GM19372 (cell line): ENCODE measurements around the gene PBX3.
A peak's percentile ranks its signal among the peaks of the same experiment; 100 is the strongest.

Experiments used
- ATAC-seq: cut with Tn5 transposase; IDR thresholded peaks from one replicate; pipeline ENCODE4 v1.9.1; 2021; ENCODE audit warnings: mild to moderate bottlenecking, low read depth, moderate library complexity; ENCODE audit not compliant: unreplicated experiment

Gene PBX3

DNA sequence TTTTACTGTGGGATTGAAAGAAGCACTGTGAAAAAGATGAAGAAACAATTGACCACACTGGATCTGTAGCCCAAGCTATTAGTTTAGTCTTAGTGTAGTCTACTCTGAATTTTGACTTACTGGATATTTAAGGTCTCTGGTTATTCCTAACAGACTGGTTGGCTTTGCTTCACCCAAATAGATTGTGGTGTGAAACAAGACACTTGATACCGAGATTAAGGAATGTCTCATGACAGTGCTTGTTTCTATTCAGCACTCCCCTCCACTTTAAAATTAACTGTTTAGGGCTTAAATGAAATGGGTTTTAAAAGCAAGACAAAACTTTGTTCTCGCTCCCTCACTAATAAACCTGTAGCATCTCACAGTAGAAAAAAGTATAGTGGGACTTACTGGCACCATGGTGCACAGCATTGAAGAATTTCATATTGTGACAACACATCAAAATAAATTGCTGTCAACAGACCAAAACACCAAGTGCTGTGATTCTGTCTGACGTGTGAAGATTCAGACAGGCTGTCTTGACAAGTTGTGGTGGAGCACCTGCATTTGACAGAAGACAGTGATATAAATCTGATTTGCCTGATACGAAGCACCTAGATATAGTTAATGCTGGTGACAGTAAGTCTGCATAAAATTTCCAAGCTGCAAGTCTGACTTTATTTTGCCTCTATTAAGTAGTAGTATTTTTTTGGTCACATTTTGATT, 73.1 kb downstream of the PBX3 start:
- ATAC-seq: no peak

DNA sequence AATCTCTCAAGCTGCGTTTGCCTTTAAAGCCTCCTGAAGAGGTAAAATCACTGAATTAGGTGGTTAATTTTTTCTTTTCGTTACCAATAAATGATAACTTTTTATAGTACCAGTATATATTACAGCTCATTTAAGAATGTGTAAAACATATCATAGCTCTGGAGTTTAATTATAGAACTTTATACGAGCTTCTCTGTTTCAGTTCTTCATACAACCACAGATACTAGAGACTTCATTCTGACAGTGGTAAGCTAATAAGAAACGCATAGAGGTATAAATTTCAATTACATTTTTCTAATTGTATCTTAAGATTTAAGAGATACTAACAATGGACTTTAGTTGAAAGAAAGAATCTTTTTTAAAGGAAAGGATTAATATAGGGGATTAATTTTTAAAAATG, 73.9 kb downstream of the PBX3 start:
- ATAC-seq: peak; percentile 58

DNA sequence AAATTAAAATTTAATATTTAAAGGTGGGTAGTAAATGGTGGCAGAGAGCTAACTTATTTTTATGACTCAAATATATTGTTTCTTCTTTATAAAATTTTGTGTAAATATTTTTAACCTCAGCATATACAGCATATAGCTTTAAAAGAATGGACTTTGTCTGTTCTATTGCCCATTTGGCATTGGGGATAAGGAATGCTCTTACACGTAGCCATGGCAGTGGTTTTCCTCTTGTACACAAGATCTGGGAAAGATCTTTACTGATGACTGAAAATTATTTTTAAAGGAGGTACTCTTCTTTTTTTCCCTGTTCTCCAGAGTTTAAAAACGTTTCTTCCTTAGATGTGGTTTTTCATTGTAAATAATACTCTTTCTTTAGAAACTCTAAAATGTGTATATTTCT, 75.0 kb downstream of the PBX3 start:
- ATAC-seq: no peak

DNA sequence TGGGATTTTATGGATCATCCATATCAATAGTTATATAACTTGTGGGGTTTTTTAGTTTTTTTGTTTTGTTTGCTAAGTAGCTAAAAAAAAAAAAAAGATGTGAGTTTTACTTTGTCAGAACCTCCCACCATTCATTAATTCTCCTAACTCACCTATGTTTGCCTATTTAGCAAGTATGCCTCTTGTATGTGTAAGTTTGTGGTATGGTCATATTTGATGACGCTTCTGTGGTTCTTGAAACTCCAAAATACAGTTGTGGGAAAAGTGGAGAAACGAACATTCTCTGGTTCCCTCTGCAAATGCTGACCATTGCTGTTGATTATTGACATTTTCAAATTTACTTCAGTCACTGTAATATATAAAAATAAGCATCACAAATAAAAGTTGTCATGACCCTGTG, 75.7 kb downstream of the PBX3 start:
- ATAC-seq: no peak

DNA sequence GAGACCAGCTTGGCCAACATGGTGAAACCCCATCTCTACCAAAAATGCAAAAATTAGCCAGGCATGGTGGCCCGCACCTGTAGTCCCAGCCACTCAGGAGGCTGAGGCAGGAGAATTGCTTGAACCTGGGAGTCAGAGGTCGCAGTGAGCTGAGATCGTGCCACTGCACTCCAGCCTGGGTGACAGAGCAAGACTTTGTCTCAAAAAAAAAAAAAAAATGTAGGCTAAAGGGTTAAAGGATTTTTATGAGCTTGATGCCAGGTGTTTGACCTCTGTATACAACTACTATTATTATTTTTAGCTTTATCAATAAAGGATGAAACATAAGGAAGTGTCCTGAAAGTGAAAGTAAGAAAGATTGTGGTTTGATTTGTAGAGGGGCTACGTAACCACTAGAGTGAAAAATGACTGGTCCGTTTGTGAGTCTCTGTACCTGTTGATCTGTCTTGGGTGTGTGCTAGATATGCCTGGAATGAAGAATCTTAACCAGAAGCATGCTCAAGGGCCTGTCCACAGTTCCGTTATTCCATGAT, 76.8 kb downstream of the PBX3 start:
- peak; percentile 55 for ATAC-seq

DNA sequence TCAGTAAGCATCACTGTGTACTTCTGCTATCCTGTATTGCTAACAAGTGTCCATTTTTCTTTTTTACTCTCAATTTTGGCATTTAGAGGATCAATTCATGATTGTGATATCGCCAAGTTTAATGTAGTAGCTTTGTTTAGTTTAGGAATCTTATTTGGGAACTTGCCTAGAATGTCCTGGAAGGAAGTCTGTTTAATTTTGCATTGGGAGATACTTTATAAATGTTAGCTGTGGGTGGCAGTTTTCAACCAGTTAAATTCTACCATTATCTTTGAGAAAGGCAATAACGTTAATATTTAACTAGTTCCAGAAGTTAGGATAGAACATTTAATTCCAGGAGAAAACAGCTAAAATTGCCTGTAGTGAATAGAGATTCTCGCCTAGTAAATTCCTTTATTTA, 78.6 kb downstream of the PBX3 start:
- ATAC-seq: no peak

DNA sequence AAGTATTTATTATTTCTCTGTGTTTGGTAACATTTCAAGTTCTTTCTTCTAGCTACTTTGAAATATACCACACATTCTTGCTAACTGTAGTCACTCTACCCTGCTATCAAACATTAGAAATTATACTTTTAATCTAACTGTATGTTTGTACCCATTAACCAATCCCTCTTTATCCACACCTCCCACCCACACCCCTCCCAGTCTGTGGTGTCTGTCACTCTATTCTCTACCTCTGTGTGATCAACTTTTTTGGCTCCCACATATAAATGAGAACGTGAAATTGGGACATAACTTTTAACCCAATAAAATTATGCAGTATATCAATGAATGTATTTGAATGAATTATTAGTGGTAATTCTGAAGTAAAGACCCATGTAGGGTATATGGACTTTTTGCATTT, 79.7 kb downstream of the PBX3 start:
- no peak for ATAC-seq

DNA sequence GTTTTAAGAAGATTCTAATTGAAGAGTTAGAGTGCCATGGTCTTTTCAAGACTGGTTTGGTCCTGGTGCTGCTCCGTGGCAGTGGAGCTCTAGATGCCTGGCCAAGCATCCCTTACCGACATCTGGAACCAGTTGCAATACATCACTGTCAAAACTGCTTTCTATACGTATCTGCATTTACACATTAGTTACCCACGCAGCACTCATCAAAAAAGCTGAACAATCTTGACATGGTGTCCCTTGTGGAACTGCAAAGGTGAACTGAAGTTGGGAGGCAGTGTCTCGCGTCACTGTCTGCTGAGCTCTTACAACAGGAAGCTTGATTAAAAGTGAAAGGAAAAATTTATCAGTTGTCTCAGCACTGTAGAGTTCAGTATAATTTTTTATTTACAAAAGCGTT, 82.6 kb downstream of the PBX3 start:
- no peak for ATAC-seq

DNA sequence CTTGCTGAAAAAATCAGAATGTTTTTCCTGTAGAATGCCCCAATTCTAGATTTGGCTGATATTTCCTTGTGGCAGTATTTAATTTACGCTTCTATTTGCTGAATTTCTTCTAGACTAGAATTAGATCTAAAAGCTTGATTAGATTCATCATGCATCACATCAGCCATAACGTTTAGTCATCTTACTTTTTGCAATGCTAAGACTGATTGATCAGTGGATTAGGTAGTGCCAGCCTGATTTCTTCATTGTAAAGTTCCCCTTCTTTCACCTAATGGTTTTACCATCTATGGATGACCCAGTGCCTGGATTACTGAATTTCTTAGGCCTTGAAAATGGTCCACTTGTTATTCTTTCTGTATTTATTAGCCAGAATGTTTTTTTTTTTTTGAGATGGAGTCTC, 83.9 kb downstream of the PBX3 start:
- ATAC-seq: no peak

DNA sequence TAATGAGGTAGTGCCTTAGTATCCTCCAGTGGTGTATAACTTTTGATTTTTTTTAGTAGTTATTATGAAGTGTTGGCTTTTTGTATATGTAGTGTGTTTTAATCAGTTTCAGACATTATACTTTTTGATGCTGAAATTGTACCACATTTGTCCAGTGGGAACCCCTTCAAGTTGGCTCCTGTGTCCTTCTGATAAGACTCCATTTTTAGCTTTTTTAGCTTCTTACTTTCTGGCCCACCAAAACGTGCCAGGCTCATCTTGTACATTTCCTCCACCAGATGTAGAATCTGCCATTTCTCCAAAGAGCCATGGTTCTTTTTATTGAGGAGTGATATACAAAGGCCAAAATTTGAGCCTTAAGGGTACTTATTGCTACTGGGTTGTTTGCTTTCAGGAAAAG, 84.4 kb downstream of the PBX3 start:
- no peak for ATAC-seq

DNA sequence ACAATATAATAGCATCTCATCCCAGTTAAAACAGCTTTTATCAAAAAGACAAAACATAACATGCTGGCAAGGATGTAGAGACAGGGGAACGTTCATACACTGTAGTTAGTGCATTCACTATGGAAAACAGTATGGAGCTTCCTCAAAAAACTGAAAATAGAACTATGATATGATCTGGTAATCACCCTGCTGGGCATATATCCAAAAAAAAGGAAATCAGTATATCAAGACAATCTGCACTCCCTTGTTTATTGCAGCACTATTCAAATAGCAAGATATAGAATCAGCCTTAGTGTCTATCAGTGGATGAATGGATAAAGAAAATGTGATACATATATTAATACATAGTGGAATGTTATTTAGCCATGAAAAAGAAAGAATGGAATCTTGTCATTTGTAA, 88.5 kb downstream of the PBX3 start:
- no peak for ATAC-seq

DNA sequence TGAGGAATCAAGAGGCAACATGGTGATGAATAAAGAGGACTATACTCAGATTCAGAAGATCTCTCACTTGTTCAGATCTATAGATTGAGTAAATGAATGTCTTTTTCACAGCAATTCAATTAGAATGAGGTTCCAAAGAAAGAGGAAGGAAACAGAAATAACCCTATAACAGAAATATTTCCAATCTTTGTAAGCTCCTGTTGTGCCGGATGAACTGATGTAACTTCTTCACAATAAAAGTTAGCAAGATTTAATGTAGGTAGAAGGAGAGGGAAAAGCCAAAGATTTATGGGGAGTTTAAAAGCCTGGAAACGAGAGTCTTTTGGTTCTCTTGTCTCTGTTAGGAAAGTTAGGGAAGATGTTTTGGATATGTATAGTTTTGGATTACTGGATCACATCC, 92.1 kb downstream of the PBX3 start:
- no peak for ATAC-seq

DNA sequence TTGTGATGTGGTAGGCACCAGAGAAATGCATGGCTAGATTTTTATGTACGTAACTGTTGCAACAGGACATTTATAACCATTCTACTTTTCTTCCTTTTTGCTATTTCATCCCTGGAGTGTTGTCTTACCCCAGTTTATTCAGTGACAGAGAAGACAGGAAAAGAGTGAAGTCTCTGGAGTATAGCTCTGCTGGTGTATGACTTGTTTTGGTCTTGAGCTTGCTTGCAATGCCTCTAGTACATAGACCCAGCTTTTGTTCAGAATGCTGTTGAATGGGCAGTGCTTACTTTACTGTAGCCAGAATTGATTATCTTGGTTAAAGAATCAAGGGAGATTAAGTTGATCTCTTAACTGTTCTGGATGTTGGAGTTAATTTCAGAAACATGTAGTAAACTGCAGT, 94.3 kb downstream of the PBX3 start:
- ATAC-seq: no peak

DNA sequence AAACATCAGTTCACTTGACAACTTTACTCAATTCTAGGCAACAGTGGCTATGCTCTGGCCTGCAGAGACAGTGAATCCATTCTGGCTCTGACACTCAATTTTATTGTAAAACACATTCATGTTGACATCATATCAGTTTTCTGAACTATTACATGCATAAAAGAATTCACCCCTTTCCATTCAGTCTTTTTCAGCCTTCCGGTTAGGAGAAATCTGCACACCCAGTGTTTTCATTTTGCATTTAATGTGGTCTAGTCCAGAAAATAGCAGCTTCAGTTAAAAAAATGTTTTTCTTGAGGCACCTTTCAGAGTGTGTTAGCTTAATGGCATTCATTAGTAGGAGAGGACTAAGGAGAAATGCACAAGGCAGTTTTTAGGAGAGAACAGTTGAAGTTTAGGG, 95.1 kb downstream of the PBX3 start:
- no peak for ATAC-seq

DNA sequence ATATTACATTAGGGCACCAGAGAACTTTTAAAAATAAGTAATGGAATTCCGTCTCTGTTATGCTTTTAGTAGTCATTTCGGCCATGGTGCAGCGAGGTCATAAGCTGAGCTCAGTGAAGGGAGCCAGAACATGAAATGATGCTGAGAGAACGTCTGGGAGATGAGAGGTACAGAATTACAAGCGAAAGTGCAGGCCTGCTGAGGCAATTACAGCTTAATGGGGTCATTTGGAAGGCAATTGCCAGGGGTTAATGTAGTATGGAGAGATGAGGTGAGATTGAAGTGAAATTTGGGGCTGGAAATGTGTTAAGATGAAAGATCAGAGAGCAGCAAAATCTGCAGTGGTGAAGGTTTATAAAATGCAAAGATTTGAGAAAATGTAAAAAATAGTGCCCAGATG, 96.5 kb downstream of the PBX3 start:
- ATAC-seq: no peak

DNA sequence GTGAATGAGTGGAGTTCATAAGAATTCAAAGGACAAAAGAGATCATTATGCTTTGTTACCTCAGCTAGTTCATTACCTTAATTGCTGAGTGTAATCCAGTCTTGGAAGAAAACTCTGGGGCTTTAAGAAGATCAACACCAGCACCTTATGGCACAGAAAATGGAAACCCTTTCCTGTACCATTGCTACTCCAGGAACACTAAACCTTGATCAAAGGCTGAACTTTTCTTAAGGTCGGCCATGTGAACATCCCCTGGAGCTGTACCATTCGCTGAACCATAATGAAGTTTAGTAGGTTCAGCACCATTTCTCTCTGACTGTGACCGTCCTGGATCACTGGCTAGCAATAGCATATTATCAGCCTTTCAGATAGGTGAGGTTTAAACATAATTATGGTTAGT, 97.4 kb downstream of the PBX3 start:
- no peak for ATAC-seq

DNA sequence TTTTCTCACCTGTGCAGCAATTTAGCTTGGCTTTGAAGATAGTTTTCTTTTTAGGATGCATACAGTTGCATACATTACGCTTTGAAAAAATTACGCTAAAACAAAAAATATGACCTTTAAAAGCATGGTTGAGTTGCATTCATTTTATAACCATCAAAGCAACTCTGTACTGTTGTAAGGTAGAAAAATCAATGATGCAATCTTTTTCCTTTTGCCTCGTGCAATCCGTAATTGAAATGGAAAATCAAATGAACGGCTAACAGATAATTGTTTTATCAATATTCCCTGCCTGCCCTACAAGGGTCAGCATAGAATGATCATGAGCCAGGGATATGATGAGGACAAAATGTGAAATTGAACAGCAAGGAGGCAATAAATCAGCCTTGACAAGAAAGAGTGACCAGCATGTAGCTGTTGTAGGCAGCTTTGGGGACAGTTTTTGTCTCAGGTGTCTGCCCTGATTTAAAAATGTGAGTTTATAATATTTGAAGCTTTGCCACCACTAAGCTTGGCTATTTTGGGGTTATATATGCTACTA, 98.2 kb downstream of the PBX3 start:
- no peak for ATAC-seq

DNA sequence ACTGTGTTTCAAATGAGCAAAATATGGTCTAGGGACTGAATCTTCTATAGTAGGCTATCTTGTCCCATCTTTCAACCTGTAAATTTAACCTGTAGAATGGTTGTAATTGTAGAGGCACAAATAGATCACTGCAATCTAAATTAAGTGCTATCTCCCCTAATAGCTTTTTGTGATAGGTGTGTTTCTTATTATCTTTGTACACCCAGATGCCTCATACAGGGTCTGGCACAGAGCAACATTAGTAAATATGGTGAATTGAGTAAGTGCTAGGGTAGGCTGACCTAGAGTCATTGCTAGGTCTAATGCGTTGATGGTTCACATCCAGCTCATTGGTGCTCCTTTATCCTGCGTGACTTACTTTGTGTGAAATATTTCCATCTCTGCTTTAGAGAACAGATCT, 100.6 kb downstream of the PBX3 start:
- ATAC-seq: no peak

DNA sequence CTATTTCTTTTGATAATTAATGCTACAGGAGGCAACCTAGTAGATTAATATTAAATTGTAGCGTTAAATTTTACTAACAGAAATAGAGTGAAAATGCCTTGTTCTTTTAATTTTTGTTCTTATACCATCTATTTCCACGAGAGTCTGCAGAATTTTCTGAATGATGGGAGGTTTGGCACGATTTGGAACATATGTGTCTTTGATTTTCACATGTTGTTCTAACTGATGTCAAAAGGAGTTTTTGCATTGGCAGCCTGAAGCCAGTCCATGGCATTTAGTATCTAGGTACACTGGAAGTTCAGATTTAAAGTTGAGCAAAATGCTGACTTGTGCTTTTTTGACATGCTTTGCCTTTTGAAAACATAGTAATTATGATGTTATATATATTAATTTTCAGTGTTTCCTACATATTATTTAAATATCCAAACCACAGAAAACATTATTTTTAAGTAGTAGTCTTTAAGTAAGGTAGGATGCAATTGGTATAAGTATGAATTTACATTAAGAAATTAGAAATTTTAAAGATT, 103.0 kb downstream of the PBX3 start:
- ATAC-seq: no peak

DNA sequence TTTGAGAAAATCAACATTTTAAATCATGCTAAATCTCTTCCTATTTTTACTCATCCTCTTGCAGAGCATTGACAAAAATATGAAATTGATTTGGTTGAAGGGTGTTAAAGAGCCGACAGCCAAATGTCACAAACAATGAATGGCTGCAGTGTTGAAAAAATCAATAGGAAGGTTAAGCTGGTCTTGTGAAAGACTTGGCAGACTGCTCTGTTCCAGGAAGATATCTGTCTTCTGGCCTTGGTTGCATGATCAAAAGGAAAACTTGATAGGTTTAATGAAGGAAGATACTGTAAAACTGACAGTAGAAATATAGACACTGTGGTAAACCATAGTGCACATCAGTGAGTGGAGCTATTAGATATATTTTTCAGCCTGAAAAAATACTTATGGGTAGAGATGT, 103.6 kb downstream of the PBX3 start:
- no peak for ATAC-seq

DNA sequence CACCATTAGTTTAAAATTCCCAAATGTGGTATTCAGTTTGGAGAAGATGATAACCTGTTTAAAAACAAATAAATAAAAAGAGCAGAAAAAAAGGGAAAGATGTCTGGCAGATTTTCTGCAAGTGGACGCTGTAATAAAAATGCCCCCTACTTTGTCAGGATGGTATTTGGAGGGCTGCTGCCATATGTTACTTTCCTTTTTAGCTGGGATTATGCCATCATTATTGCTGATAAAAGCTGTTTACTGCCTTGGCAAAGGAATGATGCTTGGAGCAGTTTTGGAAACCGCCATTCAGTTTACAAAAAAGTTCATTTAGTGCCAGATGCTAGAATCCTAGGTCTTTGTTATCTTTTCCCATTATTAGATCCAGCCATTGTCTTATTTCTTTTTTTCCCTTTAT, 104.8 kb downstream of the PBX3 start:
- no peak for ATAC-seq

DNA sequence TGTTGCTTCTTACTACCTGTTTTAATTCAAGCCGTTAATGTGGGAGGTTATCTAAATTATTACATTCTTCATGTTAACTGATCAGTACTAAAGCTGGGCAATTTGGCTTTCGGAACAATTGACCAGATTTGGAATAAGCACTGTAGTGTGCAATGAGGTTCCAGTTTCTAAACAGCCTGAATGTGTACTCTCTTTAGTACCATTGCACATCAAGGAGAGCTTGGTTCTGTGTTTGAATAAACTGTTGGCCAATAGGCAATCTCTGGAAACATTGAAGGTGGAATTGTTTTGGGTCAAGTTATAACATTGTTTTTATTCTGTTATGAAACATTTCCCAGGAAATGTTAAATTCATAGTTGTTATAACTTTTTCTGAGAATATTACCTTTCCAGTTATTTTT, 105.2 kb downstream of the PBX3 start:
- ATAC-seq: no peak
